H1 (cell line): ENCODE results near the gene CCDC157. TPM values are rescaled to one million over a fixed set of nuclear protein-coding genes. Genes with fewer than 3 reads are reported as not detected.

Source experiments
- EP300 ChIP-seq, 2 experiments: IDR thresholded peaks; 1 replicate in 1 of 2; 2 replicates in 1 of 2; pipeline ENCODE4 v1.6.1; 2011 to 2012; ENCODE audit warnings: low read depth in 2 of 2, low read length in 2 of 2, mild to moderate bottlenecking in 2 of 2, borderline replicate concordance in 1 of 2, inconsistent platforms in 1 of 2, moderate library complexity in 1 of 2
- JUN ChIP-seq: IDR thresholded peaks from 2 replicates; pipeline ENCODE4 v1.6.1; 2011; ENCODE audit warnings: low read depth, mild to moderate bottlenecking, improper control_type of control experiment, low read length
- TBP ChIP-seq: IDR thresholded peaks from 2 replicates; pipeline ENCODE4 v1.6.1; 2011; ENCODE audit warnings: low read depth, low read length, improper control_type of control experiment
- TCF12 ChIP-seq: IDR thresholded peaks from 2 replicates; pipeline ENCODE4 v1.6.1; 2011; ENCODE audit warnings: low read depth, mild to moderate bottlenecking, low read length
- polyA plus RNA-seq, 7 experiments: library from polyadenylated mRNA; depleted of rRNA in 3 of 7; stranded (reverse) in 5 of 7; unstranded in 2 of 7; fragments of >200 nt in 5 of 7; fragments of 200-250 nt in 2 of 7; gene quantifications; 1 replicate in 5 of 7; 2 replicates in 1 of 7; 4 replicates in 1 of 7; pipeline versions ENCODE4 v1.2.1 to v1.2.3, GENCODE V29; 2011 to 2013; ENCODE audit warnings: missing spikeins in 2 of 7, mixed read lengths in 2 of 7
- total RNA-seq: library from RNA; stranded (reverse); fragmentation: NEBNext Ultra II Directional; extraction: Animal tissue kit (Norgen Biotek cat#: 25700); gene quantifications from 2 replicates; pipeline ENCODE4 v1.2.1, GENCODE V29; 2021

CCDC157 gene
- total and polyA plus RNA-seq, 2 of the 8 experiments (the other 6 are each of a cell fraction or from before 2014, with no cell fraction given): 4.1 to 8.4 TPM

DNA sequence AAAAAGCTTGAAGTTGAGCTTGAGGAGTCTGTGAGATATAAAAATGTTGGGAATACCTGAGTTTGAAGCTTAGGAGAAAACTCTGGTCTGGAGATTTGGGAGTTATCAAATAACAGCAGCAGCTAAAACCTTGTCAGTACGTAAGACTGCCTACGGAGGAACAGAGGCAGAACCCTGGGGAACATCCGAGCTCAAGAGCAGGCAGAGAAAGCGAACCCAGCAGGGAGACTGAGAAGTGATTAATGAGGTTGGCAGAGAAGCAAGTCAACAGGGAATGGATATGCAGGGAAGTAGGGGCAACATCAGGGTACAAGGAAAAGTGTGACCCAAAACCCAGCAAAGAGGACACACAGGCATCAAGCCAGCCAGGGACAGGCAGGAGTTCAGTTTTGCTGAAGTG, 56.2 kb downstream of the CCDC157 start (continued):
- TF ChIP-seq JUN (no peak), TBP (no peak), EP300 (IDR thresholded peaks at IDR 0.05; ENCODE audit: borderline replicate concordance in 1 of 2, low read depth in 2 of 2, low read length in 2 of 2) (no peak), TCF12 (no peak)
